HEK293 (cell line): ENCODE results near the gene CD68.

Experiments
- CTCF ChIA-PET: fragments of 350-600 bp; formaldehyde crosslinking; extraction: SDS; loops from one replicate; lab custom pipeline; 2021; ENCODE audit warnings: antibody characterized with exemption; lab: Yijun Ruan, JAX
- POLR2A ChIA-PET: fragments of 300-600 bp; formaldehyde crosslinking; extraction: SDS; loops from one replicate; lab custom pipeline; 2020; ENCODE audit warnings: antibody characterized with exemption, inconsistent platforms; lab: Yijun Ruan, JAX
- H3K27ac ChIP-seq: fragments of 200-500 bp; sonication (Bioruptor generic); 2 replicates; pipeline ENCODE4 v1.5.1; 2014; ENCODE audit warnings: low read depth, low read length, control low read depth, inconsistent platforms; ENCODE audit errors: extremely low read depth
- H3K36me3 ChIP-seq, 2 experiments: fragments of 200-500 bp in 1 of 2; sonication (Bioruptor generic) in 1 of 2; 1 replicate in 1 of 2; 2 replicates in 1 of 2; pipeline ENCODE4 v1.5.1; 2014 to 2017; ENCODE audit warnings: inconsistent platforms in 2 of 2, low read length in 2 of 2; ENCODE audit not compliant: control insufficient read depth in 2 of 2, insufficient read depth in 1 of 2
- H3K4me1 ChIP-seq: fragments of 200-500 bp; sonication (Bioruptor generic); 2 replicates; pipeline ENCODE4 v1.5.1; 2014; ENCODE audit warnings: mild to moderate bottlenecking, low read length, inconsistent platforms; ENCODE audit not compliant: control insufficient read depth, insufficient read depth
- H3K4me3 ChIP-seq: 2 replicates; pipeline ENCODE4 v1.5.1; 2011; ENCODE audit warnings: low read depth, mild to moderate bottlenecking, control low read depth, low read length, moderate library complexity
- H3K9me3 ChIP-seq: fragments of 200-500 bp; sonication (Bioruptor generic); 2 replicates; pipeline ENCODE4 v1.5.1; 2014; ENCODE audit warnings: low read depth, low read length, inconsistent platforms; ENCODE audit not compliant: control insufficient read depth, insufficient read depth
- BCL11A ChIP-seq: fragments of 450-650 bp; formaldehyde crosslinking; IDR thresholded peaks from 2 replicates; pipeline ENCODE4 v1.5.1; 2016; ENCODE audit warnings: low read depth, missing biosample characterization, missing genetic modification characterization
- GLIS1 ChIP-seq: fragments of 450-650 bp; formaldehyde crosslinking; IDR thresholded peaks from 2 replicates; pipeline ENCODE4 v1.5.1; 2016; ENCODE audit warnings: missing biosample characterization, missing genetic modification characterization
- KLF10 ChIP-seq: fragments of 450-650 bp; IDR thresholded peaks from 2 replicates; pipeline ENCODE4 v1.5.1; 2018; ENCODE audit warnings: missing biosample characterization, mild to moderate bottlenecking, missing genetic modification characterization
- MZF1 ChIP-seq: fragments of 450-650 bp; formaldehyde crosslinking; IDR thresholded peaks from 2 replicates; pipeline ENCODE4 v1.5.1; 2017; ENCODE audit warnings: missing biosample characterization, missing genetic modification characterization, borderline replicate concordance
- OSR2 ChIP-seq: fragments of 450-650 bp; formaldehyde crosslinking; IDR thresholded peaks from 2 replicates; pipeline ENCODE4 v1.5.1; 2016; ENCODE audit warnings: missing biosample characterization, missing genetic modification characterization
- OVOL3 ChIP-seq: fragments of 450-650 bp; formaldehyde crosslinking; IDR thresholded peaks from 2 replicates; pipeline ENCODE4 v1.5.1; 2016; ENCODE audit warnings: missing biosample characterization, missing genetic modification characterization
- SP3 ChIP-seq: fragments of 450-650 bp; formaldehyde crosslinking; IDR thresholded peaks from 2 replicates; pipeline ENCODE4 v1.5.1; 2016; ENCODE audit warnings: missing biosample characterization, missing genetic modification characterization
- TSHZ1 ChIP-seq: fragments of 450-650 bp; formaldehyde crosslinking; IDR thresholded peaks from 2 replicates; pipeline ENCODE4 v1.5.1; 2016; ENCODE audit warnings: missing biosample characterization, missing genetic modification characterization, borderline replicate concordance
- ZBTB20 ChIP-seq: fragments of 450-650 bp; formaldehyde crosslinking; IDR thresholded peaks from 2 replicates; pipeline ENCODE4 v1.5.1; 2016; ENCODE audit warnings: missing biosample characterization, missing genetic modification characterization
- ZBTB48 ChIP-seq: fragments of 450-650 bp; formaldehyde crosslinking; IDR thresholded peaks from 2 replicates; pipeline ENCODE4 v1.5.1; 2016; ENCODE audit warnings: missing biosample characterization, missing genetic modification characterization
- ZFP37 ChIP-seq: fragments of 450-650 bp; formaldehyde crosslinking; IDR thresholded peaks from 2 replicates; pipeline ENCODE4 v1.5.1; 2016; ENCODE audit warnings: missing biosample characterization, missing genetic modification characterization
- ZNF10 ChIP-seq: fragments of 450-650 bp; formaldehyde crosslinking; IDR thresholded peaks from 2 replicates; pipeline ENCODE4 v1.5.1; 2017; ENCODE audit warnings: missing biosample characterization, missing genetic modification characterization
- ZNF335 ChIP-seq: fragments of 450-650 bp; formaldehyde crosslinking; conservative IDR thresholded peaks from 2 replicates; pipeline ENCODE4 v1.5.1; 2016; ENCODE audit warnings: missing biosample characterization, missing genetic modification characterization
- ZNF416 ChIP-seq: fragments of 450-650 bp; formaldehyde crosslinking; IDR thresholded peaks from 2 replicates; pipeline ENCODE4 v1.5.1; 2016; ENCODE audit warnings: missing biosample characterization, missing genetic modification characterization
- ZNF654 ChIP-seq: fragments of 450-650 bp; formaldehyde crosslinking; IDR thresholded peaks from 2 replicates; pipeline ENCODE4 v1.5.1; 2016; ENCODE audit warnings: low read depth, missing biosample characterization, missing genetic modification characterization
- ZNF677 ChIP-seq: fragments of 450-650 bp; IDR thresholded peaks from 2 replicates; pipeline ENCODE4 v1.5.0; 2018; ENCODE audit warnings: missing biosample characterization, mild to moderate bottlenecking, missing genetic modification characterization, moderate library complexity
- ZNF692 ChIP-seq: fragments of 450-650 bp; formaldehyde crosslinking; IDR thresholded peaks from 2 replicates; pipeline ENCODE4 v1.5.1; 2016; ENCODE audit warnings: missing biosample characterization, missing genetic modification characterization
- ZSCAN23 ChIP-seq: fragments of 450-650 bp; formaldehyde crosslinking; IDR thresholded peaks from 2 replicates; pipeline ENCODE4 v1.5.1; 2016; ENCODE audit warnings: missing biosample characterization, missing genetic modification characterization
- ZSCAN30 ChIP-seq: fragments of 450-650 bp; IDR thresholded peaks from 2 replicates; pipeline ENCODE4 v1.5.1; 2018; ENCODE audit warnings: missing biosample characterization, mild to moderate bottlenecking, missing genetic modification characterization, moderate library complexity
- TF ChIP-seq, protein P1 (sequence below): fragments of 450-650 bp; formaldehyde crosslinking; IDR thresholded peaks from 2 replicates; pipeline ENCODE4 v1.5.1; 2016; ENCODE audit warnings: missing biosample characterization, missing genetic modification characterization
- TF ChIP-seq, protein P2 (sequence below): fragments of 450-650 bp; formaldehyde crosslinking; IDR thresholded peaks from 2 replicates; pipeline ENCODE4 v1.5.1; 2016; ENCODE audit warnings: missing biosample characterization, missing genetic modification characterization
- TF ChIP-seq, protein P3 (sequence below): fragments of 450-650 bp; formaldehyde crosslinking; IDR thresholded peaks from 2 replicates; pipeline ENCODE4 v1.5.1; 2016; ENCODE audit warnings: missing biosample characterization, missing genetic modification characterization

The CD68 gene

GRCh38 chr17:7579001-7579833 is at the start of gene CD68:
TSS of gene CD68 (plus strand) at chr17:7579638. CDS start at chr17:7579678, 40 bp downstream.
- CTCF ChIA-PET = interaction anchor here (2.3 to 2.6 kb wide), 2 partner anchors 10 to 109 kb away, joined by 7 to 11 read pairs; partner anchors contain the start of genes TP53 and WRAP53
- Histone ChIP-seq H3K36me3 (peaks cover 36 to 75% of the 10 kb centered on the region in 2 experiments), H3K4me1 (peaks cover 11% of the 10 kb centered on the region; the same call in 1 of the 2 replicates), H3K27ac (peak within 1 kb of the TSS; percentile 47), H3K4me3 (no peak within 1 kb of the TSS), H3K9me3 (no peaks in the 10 kb centered on the region)
- POLR2A ChIA-PET = interaction anchor here (0.6 to 3.7 kb wide), 10 partner anchors 8 to 252 kb away, joined by 3 to 50 read pairs (median 6); partner anchors contain the start of genes POLR2A, SAT2, SENP3 and SOX15
- TF ChIP-seq ZNF654 (tag by site-specific recombination) (no peak), ZBTB48 (peak; percentile 96), OSR2 (tag by site-specific recombination) (no peak; the same call in 1 of the 2 replicates), MZF1 (peak; percentile 100), ZFP37 (tag by site-specific recombination) (peak; percentile 40), ZNF416 (no peak), KLF10 (tag by site-specific recombination) (peak; percentile 77), TSHZ1 (tag by site-specific recombination) (no peak), ZNF335 (tag by site-specific recombination) (peak; percentile 42; the same call in 1 of the 2 replicates), ZSCAN23 (tag by site-specific recombination) (peak; percentile 84; the same call in 1 of the 2 replicates), ZNF692 (peak; percentile 9), SP3 (tag by site-specific recombination) (peak; percentile 57; the same call in 1 of the 2 replicates), ZBTB20 (tag by site-specific recombination) (peak; percentile 76; the same call in 1 of the 2 replicates), GLIS1 (peak; percentile 94), ZSCAN30 (tag by site-specific recombination) (peak; percentile 46; the same call in 1 of the 2 replicates), ZNF10 (tag by site-specific recombination) (peak; percentile 46; the same call in 1 of the 2 replicates), OVOL3 (no peak), BCL11A (peak; percentile 78), ZNF677 (tag by site-specific recombination) (no peak)
- TF ChIP-seq, protein P1, sequence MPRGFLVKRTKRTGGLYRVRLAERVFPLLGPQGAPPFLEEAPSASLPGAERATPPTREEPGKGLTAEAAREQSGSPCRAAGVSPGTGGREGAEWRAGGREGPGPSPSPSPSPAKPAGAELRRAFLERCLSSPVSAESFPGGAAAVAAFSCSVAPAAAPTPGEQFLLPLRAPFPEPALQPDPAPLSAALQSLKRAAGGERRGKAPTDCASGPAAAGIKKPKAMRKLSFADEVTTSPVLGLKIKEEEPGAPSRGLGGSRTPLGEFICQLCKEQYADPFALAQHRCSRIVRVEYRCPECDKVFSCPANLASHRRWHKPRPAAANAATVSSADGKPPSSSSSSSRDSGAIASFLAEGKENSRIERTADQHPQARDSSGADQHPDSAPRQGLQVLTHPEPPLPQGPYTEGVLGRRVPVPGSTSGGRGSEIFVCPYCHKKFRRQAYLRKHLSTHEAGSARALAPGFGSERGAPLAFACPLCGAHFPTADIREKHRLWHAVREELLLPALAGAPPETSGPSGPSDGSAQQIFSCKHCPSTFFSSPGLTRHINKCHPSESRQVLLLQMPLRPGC (tag by site-specific recombination) = peak; percentile 38; the same call in 1 of the 2 replicates
- TF ChIP-seq, protein P2, sequence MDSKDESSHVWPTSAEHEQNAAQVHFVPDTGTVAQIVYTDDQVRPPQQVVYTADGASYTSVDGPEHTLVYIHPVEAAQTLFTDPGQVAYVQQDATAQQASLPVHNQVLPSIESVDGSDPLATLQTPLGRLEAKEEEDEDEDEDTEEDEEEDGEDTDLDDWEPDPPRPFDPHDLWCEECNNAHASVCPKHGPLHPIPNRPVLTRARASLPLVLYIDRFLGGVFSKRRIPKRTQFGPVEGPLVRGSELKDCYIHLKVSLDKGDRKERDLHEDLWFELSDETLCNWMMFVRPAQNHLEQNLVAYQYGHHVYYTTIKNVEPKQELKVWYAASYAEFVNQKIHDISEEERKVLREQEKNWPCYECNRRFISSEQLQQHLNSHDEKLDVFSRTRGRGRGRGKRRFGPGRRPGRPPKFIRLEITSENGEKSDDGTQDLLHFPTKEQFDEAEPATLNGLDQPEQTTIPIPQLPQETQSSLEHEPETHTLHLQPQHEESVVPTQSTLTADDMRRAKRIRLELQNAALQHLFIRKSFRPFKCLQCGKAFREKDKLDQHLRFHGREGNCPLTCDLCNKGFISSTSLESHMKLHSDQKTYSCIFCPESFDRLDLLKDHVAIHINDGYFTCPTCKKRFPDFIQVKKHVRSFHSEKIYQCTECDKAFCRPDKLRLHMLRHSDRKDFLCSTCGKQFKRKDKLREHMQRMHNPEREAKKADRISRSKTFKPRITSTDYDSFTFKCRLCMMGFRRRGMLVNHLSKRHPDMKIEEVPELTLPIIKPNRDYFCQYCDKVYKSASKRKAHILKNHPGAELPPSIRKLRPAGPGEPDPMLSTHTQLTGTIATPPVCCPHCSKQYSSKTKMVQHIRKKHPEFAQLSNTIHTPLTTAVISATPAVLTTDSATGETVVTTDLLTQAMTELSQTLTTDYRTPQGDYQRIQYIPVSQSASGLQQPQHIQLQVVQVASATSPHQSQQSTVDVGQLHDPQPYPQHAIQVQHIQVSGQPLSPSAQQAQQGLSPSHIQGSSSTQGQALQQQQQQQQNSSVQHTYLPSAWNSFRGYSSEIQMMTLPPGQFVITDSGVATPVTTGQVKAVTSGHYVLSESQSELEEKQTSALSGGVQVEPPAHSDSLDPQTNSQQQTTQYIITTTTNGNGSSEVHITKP = peak; percentile 78
- TF ChIP-seq, protein P3, sequence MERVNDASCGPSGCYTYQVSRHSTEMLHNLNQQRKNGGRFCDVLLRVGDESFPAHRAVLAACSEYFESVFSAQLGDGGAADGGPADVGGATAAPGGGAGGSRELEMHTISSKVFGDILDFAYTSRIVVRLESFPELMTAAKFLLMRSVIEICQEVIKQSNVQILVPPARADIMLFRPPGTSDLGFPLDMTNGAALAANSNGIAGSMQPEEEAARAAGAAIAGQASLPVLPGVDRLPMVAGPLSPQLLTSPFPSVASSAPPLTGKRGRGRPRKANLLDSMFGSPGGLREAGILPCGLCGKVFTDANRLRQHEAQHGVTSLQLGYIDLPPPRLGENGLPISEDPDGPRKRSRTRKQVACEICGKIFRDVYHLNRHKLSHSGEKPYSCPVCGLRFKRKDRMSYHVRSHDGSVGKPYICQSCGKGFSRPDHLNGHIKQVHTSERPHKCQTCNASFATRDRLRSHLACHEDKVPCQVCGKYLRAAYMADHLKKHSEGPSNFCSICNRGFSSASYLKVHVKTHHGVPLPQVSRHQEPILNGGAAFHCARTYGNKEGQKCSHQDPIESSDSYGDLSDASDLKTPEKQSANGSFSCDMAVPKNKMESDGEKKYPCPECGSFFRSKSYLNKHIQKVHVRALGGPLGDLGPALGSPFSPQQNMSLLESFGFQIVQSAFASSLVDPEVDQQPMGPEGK (tag by site-specific recombination) = peak; percentile 88
